Activated CD4-positive, alpha-beta T cell treated with anti-CD3 and anti-CD28 coated beads, Interleukin-2, Interleukin-4, amounts not matched to agents 100 ng/mL and 50 ng/mL, durations not matched to agents 16 hours and 8 hours (primary cell): ENCODE measurements around the gene ATPAF1.

Experiments used
- DNase-seq: peaks from one replicate; pipeline ENCODE4 v3.0.0-alpha.2; 2020; ENCODE audit warnings: low spot score

The ATPAF1 gene

DNA sequence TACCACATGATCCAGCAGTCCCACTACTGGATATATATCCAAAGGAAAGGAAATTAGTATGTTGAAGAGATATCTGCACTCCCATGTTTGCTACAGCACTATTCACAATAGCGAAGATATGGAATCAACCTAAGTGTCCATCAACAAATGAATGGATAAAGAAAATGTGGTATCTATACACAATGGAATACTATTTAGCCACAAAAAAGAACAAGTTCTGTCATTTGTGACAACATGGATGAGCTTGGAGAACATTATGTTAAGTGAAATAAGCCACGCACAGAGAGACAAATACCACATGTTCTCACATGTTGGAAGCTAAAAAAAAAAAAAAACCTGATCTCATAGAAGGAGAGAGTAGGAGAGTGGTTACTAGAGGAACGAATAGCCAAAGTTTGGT is 17.7 kb downstream of the ATPAF1 start:
- no peak for DNase-seq

DNA sequence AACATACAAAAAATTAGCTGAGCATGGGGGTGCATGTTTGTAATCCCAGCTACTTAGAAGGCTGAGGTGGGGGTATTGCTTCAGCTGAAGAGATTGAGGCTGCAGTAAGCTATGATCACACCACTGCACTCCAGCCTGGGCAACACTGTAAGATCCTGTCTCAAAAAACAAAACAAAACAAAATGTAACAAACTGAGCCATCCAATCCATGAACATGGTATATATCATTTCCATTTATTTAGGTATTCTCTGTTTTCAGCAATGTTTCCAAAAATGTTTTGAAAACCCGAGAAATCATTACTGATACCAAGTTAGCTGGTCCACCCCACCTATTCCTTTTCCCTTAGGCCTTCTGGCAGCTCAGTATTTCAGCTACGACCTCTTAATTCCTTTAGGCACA is 18.4 kb downstream of the ATPAF1 start:
- DNase-seq, result no peak

DNA sequence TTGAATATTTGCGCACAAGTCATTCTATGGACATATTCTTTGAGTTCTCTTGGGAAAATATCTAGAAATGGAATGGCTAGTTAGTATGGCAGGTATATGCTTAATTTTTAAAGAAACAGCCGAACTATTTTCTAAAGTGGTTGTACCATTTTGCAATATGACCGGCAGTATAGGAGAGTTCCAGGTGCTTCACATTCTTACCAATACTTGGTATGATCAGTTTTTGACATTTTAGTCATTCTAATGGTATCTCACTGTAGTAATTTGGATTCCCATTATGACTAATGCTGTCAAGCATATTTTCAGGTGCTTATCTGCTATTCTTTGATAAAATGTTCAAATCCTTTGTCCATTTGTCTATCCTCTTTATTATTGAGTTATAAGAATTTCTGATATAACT is 20.6 kb downstream of the ATPAF1 start:
- no peak for DNase-seq

DNA sequence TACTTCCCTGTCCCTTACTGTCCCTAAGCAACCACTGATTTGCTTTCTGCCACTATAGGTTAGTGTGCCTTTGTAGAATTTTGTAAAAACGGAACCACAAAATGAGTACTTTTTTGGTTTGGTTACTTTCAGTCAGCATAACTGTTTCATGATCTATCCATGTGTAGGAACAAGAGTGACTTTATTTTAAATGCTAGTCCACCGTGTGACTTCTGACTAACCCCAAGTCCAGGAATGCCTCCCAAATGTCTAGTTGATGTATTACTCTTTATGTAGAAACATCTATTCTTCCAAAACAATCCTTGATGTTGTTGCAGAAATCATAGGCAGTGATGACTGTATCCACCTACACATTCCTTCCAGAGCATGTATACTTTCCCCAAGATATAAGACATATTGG is 21.3 kb downstream of the ATPAF1 start:
- DNase-seq, result no peak

DNA sequence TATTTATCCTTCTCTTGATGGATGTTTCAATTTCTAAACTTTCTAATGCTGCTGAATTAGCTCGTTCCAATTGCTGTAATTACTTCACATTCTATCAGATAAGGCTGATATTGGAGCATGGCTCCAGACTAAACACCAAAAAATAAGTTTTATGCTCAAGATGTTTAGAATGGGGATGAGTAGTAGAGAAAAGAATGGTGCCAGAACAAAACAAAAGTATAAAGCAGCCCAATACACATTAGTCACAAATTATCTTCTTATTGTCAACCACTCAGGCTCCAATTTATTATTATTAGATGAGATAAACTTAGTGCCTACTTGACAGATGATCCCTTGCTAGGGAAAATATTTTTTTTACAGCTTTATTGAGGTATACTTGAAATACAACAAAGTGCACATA is 21.8 kb downstream of the ATPAF1 start:
- no peak for DNase-seq

DNA sequence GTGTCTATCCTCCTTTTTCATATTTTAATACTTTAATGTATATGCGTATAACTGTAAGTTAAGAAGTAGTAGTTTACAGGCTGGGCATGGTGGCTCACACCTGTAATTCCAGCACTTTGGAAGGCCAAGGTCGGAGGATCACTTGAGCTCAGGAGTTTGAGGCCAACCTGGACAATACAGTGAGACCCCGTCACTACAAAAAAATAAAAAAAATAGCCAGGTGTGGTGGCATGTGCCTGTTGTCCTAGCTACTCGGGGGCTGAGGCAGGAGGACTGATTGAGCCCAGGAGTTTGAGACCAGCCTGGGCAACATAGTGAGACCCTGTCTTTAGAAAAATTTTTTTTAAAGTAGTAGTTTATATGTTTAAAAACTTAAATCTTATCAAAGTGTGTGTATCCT is 22.3 kb downstream of the ATPAF1 start:
- DNase-seq, result no peak

DNA sequence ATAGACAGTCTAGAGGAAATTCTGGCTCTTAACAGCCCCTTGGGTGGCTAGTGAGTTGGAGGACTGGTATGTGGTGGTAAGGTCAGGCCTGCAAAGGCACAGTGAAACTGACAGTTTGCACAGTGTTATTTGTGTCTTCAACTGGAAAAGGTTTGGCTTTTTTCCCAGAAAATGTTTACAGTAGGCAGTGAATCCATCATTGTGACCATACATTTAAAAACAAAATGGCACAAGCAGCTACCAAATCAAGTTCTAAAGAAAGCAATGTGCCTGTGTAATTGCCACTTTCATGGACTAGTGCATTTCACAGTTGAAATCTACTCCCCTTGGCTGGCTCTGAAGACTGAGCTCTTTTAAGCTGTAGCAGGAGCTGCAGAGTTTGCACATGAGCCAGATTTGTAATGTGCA is 24.8 kb downstream of the ATPAF1 start:
- no peak for DNase-seq

DNA sequence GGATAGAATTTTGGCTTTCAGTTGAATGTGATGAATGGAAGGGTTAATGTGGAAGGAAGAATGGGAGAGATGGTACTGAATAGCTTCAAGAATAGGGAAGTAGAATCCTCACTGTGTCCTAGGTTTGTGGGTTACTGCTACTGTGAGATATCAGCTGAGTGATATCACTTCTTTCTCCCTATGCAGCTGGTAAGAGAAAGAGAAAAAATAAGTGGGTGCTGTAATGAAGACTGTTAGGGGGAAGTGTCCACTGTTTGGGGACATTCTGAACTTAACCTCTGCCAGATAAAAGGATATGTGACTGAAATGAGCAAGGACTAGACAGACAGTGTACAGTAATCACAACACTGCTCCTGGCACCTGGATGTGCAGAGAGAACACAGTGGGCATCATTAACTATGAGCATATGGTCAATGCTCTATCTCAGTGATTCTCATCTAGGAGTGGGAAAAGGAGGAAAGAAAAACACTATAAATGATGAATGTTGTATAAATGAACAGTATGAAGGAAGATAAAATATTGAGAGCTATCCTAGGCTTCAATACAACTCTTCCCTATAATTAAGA is 26.0 kb downstream of the ATPAF1 start:
- no peak for DNase-seq

DNA sequence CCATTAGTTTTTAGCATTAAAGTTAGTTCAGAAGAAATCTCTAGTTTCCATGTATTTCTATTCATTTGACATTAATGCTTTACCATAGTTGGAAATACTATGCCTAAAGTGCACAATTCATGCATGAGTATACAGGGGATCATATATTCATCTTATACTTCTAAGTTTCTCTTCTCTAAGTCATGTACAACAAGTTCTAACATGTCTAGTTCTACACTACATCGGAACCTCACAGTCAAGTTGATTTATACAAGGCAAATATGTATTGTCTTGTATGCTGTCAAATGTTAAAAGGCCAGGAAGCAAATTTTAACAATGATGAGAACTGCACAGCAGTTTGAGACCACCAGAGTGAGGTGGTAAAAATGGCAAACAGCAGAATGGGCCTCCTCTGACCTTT is 28.6 kb downstream of the ATPAF1 start:
- no peak for DNase-seq

DNA sequence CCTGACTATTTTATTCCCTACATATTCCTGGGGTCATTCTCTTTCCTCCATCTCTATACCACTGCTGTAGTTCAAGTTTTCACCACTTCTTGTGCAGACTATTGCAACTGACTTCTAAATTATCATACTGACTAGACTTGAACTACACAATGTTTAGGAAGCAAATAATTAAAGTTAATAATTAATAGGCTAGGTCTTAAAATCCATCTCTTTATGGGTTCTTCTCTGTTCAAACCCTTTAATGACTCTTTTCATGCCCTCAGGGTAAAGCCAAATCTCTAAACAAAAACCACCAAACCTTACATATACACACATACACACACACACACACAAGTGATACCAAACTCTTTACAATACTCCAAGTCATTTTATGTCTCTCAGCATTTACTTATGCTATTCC is 29.2 kb downstream of the ATPAF1 start:
- DNase-seq, result no peak

DNA sequence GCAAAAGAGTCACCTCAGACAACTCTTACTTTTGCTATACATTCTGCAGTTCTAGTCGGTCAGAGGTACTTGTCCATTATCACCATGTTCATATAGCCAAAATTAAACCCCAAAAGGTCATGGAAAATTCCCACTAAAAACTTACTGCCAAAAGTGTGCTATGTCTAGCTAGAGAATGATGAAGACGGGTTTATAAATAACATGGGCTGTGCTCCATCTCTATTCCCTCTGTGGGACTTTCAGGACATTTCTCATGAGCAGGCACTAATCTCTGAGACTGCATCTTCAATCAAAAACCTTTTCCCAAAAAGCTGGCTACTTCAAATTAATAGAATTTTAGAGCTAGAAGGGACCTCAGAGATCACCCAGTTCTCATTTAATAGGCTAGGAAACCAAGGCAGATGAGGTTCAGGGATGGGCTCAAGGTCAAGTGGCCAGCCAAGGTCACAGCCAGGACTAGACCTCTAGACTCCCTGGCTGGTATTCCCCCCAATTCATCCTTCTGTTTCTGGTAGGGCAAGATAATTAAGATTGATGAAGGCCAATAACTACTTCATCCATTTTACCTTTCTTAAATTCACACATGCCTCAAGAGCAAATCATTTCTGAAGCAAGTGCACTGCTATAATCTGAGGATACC is 30.6 kb downstream of the ATPAF1 start:
- DNase-seq, result no peak

DNA sequence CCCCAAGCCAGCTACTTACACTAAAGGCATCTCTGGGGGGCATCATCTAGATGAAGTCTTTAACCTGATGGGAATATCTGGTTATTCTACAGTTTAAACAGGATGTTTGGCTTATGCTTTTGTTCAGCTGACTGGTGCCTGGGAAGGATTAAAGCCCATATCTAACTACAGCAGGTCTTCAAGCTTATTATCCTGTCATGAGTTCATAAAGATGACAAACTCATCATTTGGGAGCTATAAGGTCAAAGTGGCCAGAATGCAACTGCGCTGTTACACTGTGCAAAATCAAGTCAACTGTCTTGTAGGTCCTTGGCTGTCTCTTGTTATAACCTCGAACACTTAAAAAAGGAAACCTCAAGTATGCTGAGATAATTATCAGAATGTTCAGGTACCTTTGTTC is 33.0 kb downstream of the ATPAF1 start:
- DNase-seq, result no peak

DNA sequence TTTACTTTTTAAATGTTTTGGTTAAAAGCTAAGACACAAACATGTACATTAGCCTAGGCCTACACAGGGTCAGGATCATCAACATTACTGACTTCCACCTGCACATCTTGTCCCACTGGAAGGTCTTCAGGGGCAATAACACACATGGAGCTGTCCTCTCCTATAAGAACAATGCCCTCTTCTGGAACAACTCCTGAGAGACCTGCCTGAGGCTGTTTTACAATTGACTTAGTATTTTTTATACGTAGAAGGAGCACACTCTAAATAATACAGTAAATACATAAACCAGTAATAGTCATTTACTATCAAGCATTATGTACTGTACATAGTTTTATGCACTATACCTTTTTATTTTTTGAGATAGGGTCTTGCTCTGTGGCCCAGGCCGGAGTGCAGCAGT is 37.4 kb downstream of the ATPAF1 start:
- no peak for DNase-seq

DNA sequence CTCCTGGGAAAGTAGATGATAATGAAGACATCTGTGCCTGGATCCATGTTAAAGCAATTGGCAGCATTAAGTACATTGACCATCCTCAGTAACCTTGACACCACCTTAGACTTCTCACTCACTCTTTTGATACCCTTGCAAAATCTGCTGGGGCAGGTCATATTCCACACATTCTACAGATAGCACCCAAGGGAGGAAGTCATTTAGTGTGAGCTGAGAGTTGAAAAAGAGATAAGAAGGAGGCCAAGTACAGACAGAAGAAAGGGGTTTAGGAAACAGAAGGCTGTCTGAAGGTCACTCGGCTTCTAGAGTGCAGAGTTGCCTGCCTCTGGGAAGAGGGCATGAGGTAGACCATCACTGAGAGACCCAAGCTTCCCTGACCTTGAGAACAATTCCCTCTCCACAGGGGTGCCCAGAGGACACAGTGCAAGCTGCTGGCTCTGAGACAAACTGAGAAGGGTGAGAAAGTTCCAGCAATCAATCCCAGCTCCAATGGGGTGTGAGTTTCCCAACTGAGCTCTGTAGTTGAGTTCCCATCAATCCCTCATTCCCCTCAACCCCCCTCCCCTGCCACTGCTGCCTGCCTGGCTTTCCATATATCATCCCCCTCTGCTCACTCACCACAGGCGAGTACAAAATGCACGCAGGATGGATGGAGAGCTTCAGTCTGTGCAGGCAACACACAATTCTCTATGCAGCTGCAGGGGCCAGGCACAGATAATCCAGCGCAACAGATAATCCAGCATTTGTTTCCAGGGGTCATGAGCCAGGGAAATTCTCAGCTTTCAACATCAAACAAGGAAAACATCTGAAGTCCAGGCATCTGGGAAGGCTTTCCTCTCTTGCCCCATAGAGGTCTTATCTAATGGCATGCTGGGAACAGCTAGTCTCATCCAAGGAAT is 44.2 kb downstream of the ATPAF1 start:
- no peak for DNase-seq

DNA sequence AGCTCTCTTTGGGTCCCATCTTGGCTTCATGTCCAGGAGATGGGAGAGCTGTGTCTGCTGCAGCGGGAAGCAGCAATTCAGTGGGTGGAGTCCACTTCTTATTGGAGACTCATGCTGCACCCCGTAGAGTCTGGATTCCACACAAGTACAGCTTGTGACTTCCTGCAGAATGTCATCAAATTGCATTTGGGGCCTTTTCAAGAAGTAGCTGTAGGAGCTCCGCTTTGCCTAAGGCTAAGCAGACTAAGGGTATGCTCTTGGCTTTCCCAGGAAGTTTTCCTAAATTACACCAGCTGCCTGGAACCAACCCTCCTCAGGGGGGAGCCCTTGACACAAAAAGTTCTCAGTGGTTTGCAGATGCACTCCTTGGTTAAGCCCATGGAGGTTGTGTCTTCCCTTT is 45.8 kb downstream of the ATPAF1 start:
- no peak for DNase-seq

DNA sequence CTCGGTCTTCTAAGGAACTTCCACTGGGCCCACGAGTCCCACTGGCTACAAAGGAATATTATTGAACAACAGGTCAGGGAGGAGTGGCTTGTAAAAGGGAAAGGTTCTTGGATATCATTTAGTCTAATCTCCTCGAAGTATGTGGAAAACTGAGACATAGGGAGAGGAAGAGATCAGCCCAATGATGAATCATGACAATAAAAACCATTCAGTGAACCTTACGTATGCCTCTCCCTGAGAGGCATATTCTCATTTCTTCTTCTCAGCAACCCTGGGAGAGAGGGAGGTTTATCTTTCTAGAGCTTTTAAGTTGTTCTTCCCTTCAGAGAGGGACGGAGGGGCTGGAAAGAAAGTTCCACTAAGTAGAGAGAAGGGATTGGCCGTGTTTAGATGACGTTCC is 46.2 kb downstream of the ATPAF1 start:
- no peak for DNase-seq

DNA sequence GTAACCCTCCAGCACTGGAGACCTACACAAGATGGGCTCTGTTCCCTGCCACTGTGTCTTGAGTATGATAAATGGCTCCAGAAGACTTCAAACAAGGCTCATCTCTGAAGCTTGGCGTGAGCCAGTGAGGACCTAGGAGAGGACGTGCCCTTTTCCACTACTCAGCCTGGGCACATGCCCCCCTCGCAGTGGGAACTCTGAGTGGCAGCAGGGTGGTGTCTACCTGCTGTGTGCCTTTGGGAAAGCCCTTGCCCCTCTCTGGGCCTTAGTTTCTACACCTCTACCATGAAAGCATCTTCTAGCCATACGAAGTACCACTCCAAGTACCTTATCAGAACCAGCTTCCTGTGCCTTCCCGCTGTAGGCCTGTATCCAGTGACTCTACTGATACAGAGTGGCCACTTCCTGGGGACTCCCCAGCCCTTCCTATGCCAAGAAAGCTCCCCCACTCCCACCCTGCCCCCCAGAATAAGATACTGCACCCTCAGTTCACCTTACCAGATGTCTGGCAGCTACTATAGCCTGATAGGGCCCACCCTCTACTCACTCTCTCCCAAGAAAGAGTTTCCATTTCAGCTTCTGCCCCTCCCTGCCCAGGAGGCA is 48.4 kb downstream of the ATPAF1 start:
- no peak for DNase-seq

DNA sequence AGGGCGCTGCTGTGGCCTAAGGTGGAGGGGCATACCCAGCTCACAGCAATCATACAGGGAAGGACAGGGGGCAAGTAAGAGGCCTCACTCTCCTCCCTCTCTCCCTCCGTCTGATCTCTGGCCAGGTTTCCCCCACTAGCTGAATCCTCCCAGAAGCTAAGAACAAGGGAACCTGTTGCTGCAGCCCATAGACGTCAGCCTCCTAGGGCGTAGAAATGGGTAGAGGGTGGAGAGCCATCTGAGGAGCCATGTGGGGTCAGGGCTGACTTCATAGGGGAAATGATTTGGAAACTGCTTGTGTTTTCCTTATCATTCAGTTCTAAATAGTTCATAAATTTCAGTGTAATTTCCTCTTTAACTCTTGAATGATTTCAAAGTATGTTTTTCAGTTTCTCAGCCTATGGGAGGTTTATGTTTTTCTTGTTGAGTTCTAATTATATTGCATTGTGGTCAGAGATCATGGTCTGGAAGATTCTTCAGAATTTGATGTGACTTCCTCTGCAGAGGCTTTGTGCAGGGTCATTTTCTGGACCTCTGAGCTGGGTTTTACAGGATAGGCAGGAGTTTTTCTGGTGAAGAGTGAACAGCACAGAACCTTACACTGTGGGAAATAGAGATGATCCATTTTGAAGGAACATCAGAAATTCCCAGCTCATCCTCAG is 49.3 kb downstream of the ATPAF1 start:
- DNase-seq, result no peak

DNA sequence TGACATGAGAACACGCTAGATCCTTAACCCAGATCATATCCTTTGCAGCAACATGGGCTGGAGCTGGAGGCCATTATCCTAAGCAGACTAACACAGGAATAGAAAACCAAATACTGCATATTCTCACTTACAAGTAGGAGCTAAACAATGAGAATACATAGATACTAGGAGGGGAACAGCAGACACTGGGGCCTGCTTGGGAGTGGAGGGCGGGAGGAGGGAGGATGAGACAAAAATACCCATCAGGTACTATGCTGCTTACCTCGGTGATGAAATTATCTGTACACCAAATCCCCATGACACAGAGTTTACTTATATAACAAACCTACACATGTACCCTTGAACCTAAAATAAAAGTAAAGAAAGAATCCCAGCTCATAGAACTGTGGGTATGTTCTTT is 50.3 kb downstream of the ATPAF1 start:
- no peak for DNase-seq

DNA sequence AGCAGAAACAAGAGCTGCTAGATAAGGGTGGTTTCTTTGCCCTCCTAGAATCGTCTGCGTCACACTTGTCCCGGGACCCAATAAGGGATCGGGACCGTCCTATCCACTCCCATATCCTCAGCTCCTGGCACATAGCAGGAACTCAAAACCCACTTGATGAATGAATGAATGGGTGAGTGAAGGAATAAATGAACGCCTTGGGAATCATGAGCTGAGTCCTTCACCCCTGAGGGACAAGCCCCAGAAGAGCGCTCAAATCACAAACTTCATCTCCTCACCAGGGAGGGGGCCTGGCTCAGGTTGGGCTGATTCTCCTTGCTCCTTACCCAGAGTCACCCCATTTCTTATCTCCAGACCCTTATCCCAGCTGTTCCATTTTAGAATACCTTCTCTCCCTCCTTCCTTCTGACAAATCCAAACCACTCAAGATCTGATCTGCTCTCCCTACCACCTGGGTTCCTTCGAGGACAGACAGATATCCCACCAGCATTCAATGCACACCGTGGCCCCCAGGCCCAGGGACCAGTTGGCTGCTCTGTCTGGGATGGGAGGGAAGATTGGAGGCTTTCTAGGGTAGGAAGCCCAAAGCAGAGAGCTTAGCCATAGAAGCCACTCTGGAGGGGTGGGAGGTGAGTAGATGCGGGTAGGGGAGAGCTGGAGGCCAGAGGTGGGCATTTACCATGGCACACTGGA is 50.9 kb downstream of the ATPAF1 start:
- no peak for DNase-seq

DNA sequence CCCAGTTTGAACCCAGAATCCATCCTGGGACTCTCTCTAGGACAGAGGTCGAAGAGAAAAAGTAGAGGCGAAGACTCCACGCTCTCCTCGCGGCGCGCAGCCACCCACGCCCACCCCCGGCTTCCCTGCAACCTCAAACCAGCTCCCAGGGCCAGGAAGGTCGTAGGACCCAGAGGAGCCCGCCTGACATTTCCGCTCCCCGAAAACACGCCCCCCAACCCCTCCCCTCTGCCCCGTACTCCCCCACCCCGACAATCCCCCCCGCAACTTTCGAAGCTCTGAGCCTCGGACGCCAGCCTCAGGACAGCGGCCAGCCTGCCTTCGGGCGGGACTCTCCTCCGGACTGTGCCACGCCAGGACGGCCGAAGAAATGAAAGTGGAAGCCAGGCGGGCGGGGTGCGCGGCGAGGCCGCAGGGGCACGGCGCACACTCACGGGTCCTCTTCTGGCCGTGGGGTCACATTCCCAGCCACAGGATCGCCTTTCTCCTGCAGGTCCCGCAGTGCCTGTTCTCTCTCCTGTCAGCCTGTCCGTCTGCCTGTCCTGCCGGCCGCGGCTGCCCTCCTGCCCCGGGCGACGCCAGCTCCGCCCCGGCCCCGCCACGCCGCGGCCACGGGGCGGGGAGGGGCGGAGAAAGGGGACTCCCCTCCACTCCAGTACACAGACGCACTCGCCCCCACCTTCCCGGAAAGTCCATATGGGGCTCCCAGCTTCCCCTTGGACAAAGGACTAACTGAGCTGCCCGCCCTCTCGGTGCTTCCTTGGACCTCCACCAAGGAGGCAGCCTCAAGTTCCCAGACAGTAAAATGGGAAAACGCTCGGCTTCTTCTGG is 51.7 kb downstream of the ATPAF1 start, which contains the start of gene MOB3C:
Gene MOB3C (minus strand): TSS at position 535 of the 831 bp plus-strand sequence. CDS start 3,490 bp downstream, outside the sequence.
- DNase-seq, result peak; percentile 44
